GM23338 (cell line): ENCODE measurements around the gene MRAP. TPM values are rescaled to one million over a fixed set of nuclear protein-coding genes. Genes with fewer than 3 reads are reported as not detected.

Experiments
- ATAC-seq: fragments of 200-7000 bp; cut with Tn5 transposase; 3 replicates; pipeline ENCODE4 v1.9.1; 2020
- DNase-seq: peaks from one replicate; pipeline ENCODE4 v3.0.0-alpha.2; 2015; ENCODE audit warnings: low spot score
- H2AFZ ChIP-seq: fragments of 200-600 bp; sonication (generic); 2 replicates; pipeline ENCODE4 v1.8.0; 2016; ENCODE audit warnings: antibody characterized with exemption, mild to moderate bottlenecking, moderate library complexity
- H3F3A ChIP-seq: fragments of 200-600 bp; sonication (generic); replicated peaks from 2 replicates; pipeline ENCODE4 v1.8.0; 2017; ENCODE audit warnings: antibody characterized with exemption, mixed run types, low read depth
- H3K27ac ChIP-seq: fragments of 200-600 bp; sonication (generic); 2 replicates; pipeline ENCODE4 v1.6.1; 2016; ENCODE audit warnings: low read depth
- H3K27me3 ChIP-seq: fragments of 200-600 bp; sonication (generic); 2 replicates; pipeline ENCODE4 v1.8.0; 2016; ENCODE audit warnings: mild to moderate bottlenecking, mixed run types, moderate library complexity; ENCODE audit not compliant: insufficient read depth
- H3K36me3 ChIP-seq: fragments of 200-600 bp; sonication (generic); 2 replicates; pipeline ENCODE4 v1.8.0; 2016; ENCODE audit warnings: mild to moderate bottlenecking; ENCODE audit not compliant: insufficient read depth
- H3K4me1 ChIP-seq: fragments of 200-600 bp; sonication (generic); 2 replicates; pipeline ENCODE4 v1.8.0; 2016; ENCODE audit warnings: mild to moderate bottlenecking, moderate library complexity; ENCODE audit not compliant: insufficient read depth
- H3K4me2 ChIP-seq: fragments of 200-600 bp; sonication (generic); 2 replicates; pipeline ENCODE4 v1.7.1; 2017; ENCODE audit warnings: mixed run types
- H3K4me3 ChIP-seq: fragments of 200-600 bp; sonication (generic); 2 replicates; pipeline ENCODE4 v1.6.1; 2016; ENCODE audit warnings: mixed run types
- H3K79me2 ChIP-seq: fragments of 200-600 bp; sonication (generic); replicated peaks from 2 replicates; pipeline ENCODE4 v1.8.0; 2017; ENCODE audit warnings: mild to moderate bottlenecking; ENCODE audit not compliant: insufficient read depth
- H3K9me2 ChIP-seq: fragments of 200-600 bp; sonication (generic); 2 replicates; pipeline ENCODE4 v1.8.0; 2017; ENCODE audit not compliant: insufficient read depth
- H4K20me1 ChIP-seq: fragments of 200-600 bp; sonication (generic); replicated peaks from 2 replicates; pipeline ENCODE4 v1.8.0; 2017; ENCODE audit warnings: mild to moderate bottlenecking; ENCODE audit not compliant: insufficient read depth
- H3K27ac Mint-ChIP-seq: 2 replicates; pipeline ENCODE4 v1.8.0; 2020; ENCODE audit warnings: inconsistent platforms, mild to moderate bottlenecking, moderate library complexity, mixed read lengths
- H3K27me3 Mint-ChIP-seq: 3 replicates; pipeline ENCODE4 v1.8.0; 2022; ENCODE audit warnings: low read depth, mild to moderate bottlenecking, moderate library complexity, mixed read lengths, inconsistent platforms; ENCODE audit not compliant: insufficient read depth, poor library complexity
- H3K36me3 Mint-ChIP-seq: 3 replicates; pipeline ENCODE4 v1.8.0; 2021; ENCODE audit warnings: low read depth, mild to moderate bottlenecking, inconsistent platforms, moderate library complexity, mixed read lengths
- H3K4me1 Mint-ChIP-seq: 3 replicates; pipeline ENCODE4 v1.8.0; 2020; ENCODE audit warnings: mild to moderate bottlenecking, inconsistent platforms, mixed read lengths
- H3K4me3 Mint-ChIP-seq: 3 replicates; pipeline ENCODE4 v1.8.0; 2021; ENCODE audit warnings: moderate library complexity, mild to moderate bottlenecking, inconsistent platforms, mixed read lengths
- H3K9me3 Mint-ChIP-seq: 3 replicates; pipeline ENCODE4 v1.8.0; 2020; ENCODE audit warnings: moderate library complexity, mild to moderate bottlenecking, inconsistent platforms, mixed read lengths
- CREB1 ChIP-seq: fragments of 250-450 bp; sonication (Bioruptor Pico); IDR thresholded peaks from 2 replicates; pipeline ENCODE4 v1.5.0; 2020; ENCODE audit warnings: low read depth, mild to moderate bottlenecking, moderate library complexity
- CTCF ChIP-seq, 2 experiments: fragments of 200-600 bp in 1 of 2; sonication (generic) in 1 of 2; conservative IDR thresholded peaks; 2 replicates each; pipeline versions ENCODE4 v1.5.1 to v1.6.1; 2016 to 2017; ENCODE audit warnings: antibody characterized with exemption in 2 of 2, low read depth in 2 of 2, mild to moderate bottlenecking in 2 of 2, moderate library complexity in 1 of 2
- EZH2phosphoT487 ChIP-seq: fragments of 200-600 bp; sonication (generic); IDR thresholded peaks from one replicate; pipeline ENCODE4 v1.8.1; 2018; ENCODE audit warnings: antibody characterized with exemption; ENCODE audit not compliant: unreplicated experiment
- JUNB ChIP-seq: IDR thresholded peaks from one replicate; pipeline ENCODE4 v1.6.1; 2016; ENCODE audit warnings: antibody characterized with exemption; ENCODE audit not compliant: unreplicated experiment
- REST ChIP-seq: IDR thresholded peaks from one replicate; pipeline ENCODE4 v1.6.1; 2018; ENCODE audit warnings: antibody characterized with exemption; ENCODE audit not compliant: unreplicated experiment
- ZNF462 ChIP-seq: fragments of 250-450 bp; sonication (Bioruptor Pico); IDR thresholded peaks from 2 replicates; pipeline ENCODE4 v1.5.0; 2020; ENCODE audit warnings: mild to moderate bottlenecking, moderate library complexity
- polyA plus RNA-seq: library from polyadenylated mRNA; unstranded; fragments of >200 nt; fragmentation: Nextera tagmentation; extraction: Ambion mirVana; gene quantifications from 2 replicates; pipeline ENCODE4 v1.2.1, GENCODE V29; 2016
- total RNA-seq: library from RNA; depleted of rRNA; stranded (reverse); fragments of >200 nt; shearing (Covaris generic); gene quantifications from 2 replicates; pipeline ENCODE4 v1.2.3, GENCODE V29; 2014

Gene MRAP
- total and polyA plus RNA-seq, 2 experiments from 2014 or later = 0.78 TPM; not detected in 1

GRCh38 chr21:32306021-32306780 lies 7.5 kb downstream of the MRAP start:
- no peak overlapping the region for H3K4me2 ChIP-seq
- no peak overlapping the region for H2AFZ ChIP-seq
- no peak overlapping the region; the same call in 2 of the 3 replicates for H3K4me3 Mint-ChIP-seq

GRCh38 chr21:32307706-32308105 lies 9.1 kb downstream of the MRAP start:
- Histone ChIP-seq H3K27me3 (no peaks in the 10 kb centered on the region), H3K4me2 (no peak overlapping the region), H3K4me1 (peaks cover 7% of the 10 kb centered on the region; the same call in 1 of the 2 replicates), H3K4me3 (no peak overlapping the region), H3K9me2 (no peaks in the 10 kb centered on the region), H3K79me2 (no peaks in the 10 kb centered on the region), H3F3A (peaks cover 12% of the 10 kb centered on the region; the same call in 1 of the 2 replicates), H3K36me3 (0 out of 2 replicates have a peak, but pooled peaks cover 3% of the 10 kb centered on the region), H2AFZ (no peak overlapping the region), H4K20me1 (peaks cover 3% of the 10 kb centered on the region), H3K27ac (no peak overlapping the region)
- no peak for ATAC-seq
- Mint-ChIP-seq H3K27me3 (peaks cover 10% of the 10 kb centered on the region), H3K4me1 (peaks cover 17% of the 10 kb centered on the region), H3K27ac (no peak overlapping the region), H3K9me3 (no peaks in the 10 kb centered on the region), H3K4me3 (no peak overlapping the region), H3K36me3 (peaks cover 17% of the 10 kb centered on the region)
- no peak for DNase-seq
- TF ChIP-seq ZNF462 (CRISPR knock-in tag) = no peak
- TF ChIP-seq CREB1 (CRISPR knock-in tag) = no peak
- TF ChIP-seq REST = no peak
- TF ChIP-seq JUNB = no peak

More at GRCh38 chr21:32306021-32306780, 7.5 kb downstream of the MRAP start:
- Histone ChIP-seq H3F3A (peaks cover 12% of the 10 kb centered on the region; the same call in 1 of the 2 replicates), H3K79me2 (no peaks in the 10 kb centered on the region), H4K20me1 (peaks cover 3% of the 10 kb centered on the region), H3K9me2 (no peaks in the 10 kb centered on the region), H3K27me3 (no peaks in the 10 kb centered on the region), H3K36me3 (no peaks in the 10 kb centered on the region), H3K4me1 (peaks cover 7% of the 10 kb centered on the region; the same call in 1 of the 2 replicates), H3K27ac (peak overlapping the region; percentile 77), H3K4me3 (no peak overlapping the region)
- TF ChIP-seq EZH2phosphoT487 = no peak
- peak; percentile 85 to 90 for TF ChIP-seq CTCF (conservative IDR thresholded peaks at IDR 0.05; ENCODE audit: low read depth in 2 of 2)
- Mint-ChIP-seq H3K9me3 (no peaks in the 10 kb centered on the region), H3K27ac (peak overlapping the region; percentile 16; the same call in 1 of the 2 replicates), H3K36me3 (peaks cover 16% of the 10 kb centered on the region), H3K27me3 (peaks cover 10% of the 10 kb centered on the region), H3K4me1 (peaks cover 17% of the 10 kb centered on the region)
- DNase-seq (peak; percentile 96), ATAC-seq (peak; percentile 98)
